Measurements from ENCODE around the gene WNT3A.

WNT3A gene

GRCh38 chr1:228084325-228084724 is 77.5 kb downstream of the WNT3A start:
- no peak for DNase-seq (ENCODE audit: low read depth in 2 of 2)

- DNase-seq (ENCODE audit: low read depth in 2 of 2) = no peak
Measured at GRCh38 chr1:228084797-228085196, 78.0 kb downstream of the WNT3A start.

- no peak for DNase-seq (ENCODE audit: low read depth in 2 of 2)
Measured at GRCh38 chr1:228085287-228085951, 78.6 kb downstream of the WNT3A start.

- no peak for DNase-seq (ENCODE audit: low read depth in 2 of 2)
Measured at GRCh38 chr1:228087771-228088251, 81.0 kb downstream of the WNT3A start.

GRCh38 chr1:228088586-228089498 is 82.0 kb downstream of the WNT3A start:
- no peak for DNase-seq (ENCODE audit: low read depth in 2 of 2)

GRCh38 chr1:228089519-228090380 is 83.0 kb downstream of the WNT3A start:
- no peak for DNase-seq (ENCODE audit: low read depth in 2 of 2)

GRCh38 chr1:228090613-228091081 is 83.8 kb downstream of the WNT3A start:
- DNase-seq (ENCODE audit: low read depth in 2 of 2) = no peak

GRCh38 chr1:228091084-228091483 is 84.3 kb downstream of the WNT3A start:
- no peak for DNase-seq (ENCODE audit: low read depth in 2 of 2)

- no peak for DNase-seq (ENCODE audit: low read depth in 2 of 2)
Measured at GRCh38 chr1:228092342-228093049, 85.7 kb downstream of the WNT3A start.

- DNase-seq (ENCODE audit: low read depth in 2 of 2) = no peak
Measured at GRCh38 chr1:228093050-228093906, 86.5 kb downstream of the WNT3A start.

GRCh38 chr1:228094432-228095016 is 87.7 kb downstream of the WNT3A start:
- DNase-seq (ENCODE audit: low read depth in 2 of 2) = no peak

- no peak for DNase-seq (ENCODE audit: low read depth in 2 of 2)
Measured at GRCh38 chr1:228095161-228095560, 88.4 kb downstream of the WNT3A start.

GRCh38 chr1:228095938-228096337 is 89.1 kb downstream of the WNT3A start:
- no peak for DNase-seq (ENCODE audit: low read depth in 2 of 2)

- no peak for DNase-seq (ENCODE audit: low read depth in 2 of 2)
Measured at GRCh38 chr1:228096416-228097332, 89.9 kb downstream of the WNT3A start.

- no peak for DNase-seq (ENCODE audit: low read depth in 2 of 2)
Measured at GRCh38 chr1:228097333-228098081, 90.7 kb downstream of the WNT3A start.

GRCh38 chr1:228098323-228098931 is 91.6 kb downstream of the WNT3A start:
- no peak for DNase-seq (ENCODE audit: low read depth in 2 of 2)

GRCh38 chr1:228099331-228099732 is 92.5 kb downstream of the WNT3A start:
- no peak for DNase-seq (ENCODE audit: low read depth in 2 of 2)

Data from activated CD4-positive, alpha-beta T cell treated with anti-CD3 and anti-CD28 coated beads for 24 hours (primary cell).